H9 (cell line): Measurements from ENCODE around the gene SS18L1. TPM values are rescaled to one million over a fixed set of nuclear protein-coding genes. Genes with fewer than 3 reads are reported as not detected.

Experiments used
- DNase-seq: peaks from one replicate; pipeline ENCODE4 v3.0.0-alpha.2; 2017
- H2AFZ ChIP-seq: one replicate; pipeline ENCODE4 v1.6.1; 2013; ENCODE audit warnings: mild to moderate bottlenecking, low read length, control low read depth, moderate library complexity
- H2AK5ac ChIP-seq: 2 replicates; pipeline ENCODE4 v1.6.1; 2013; ENCODE audit warnings: low read length, control low read depth, mixed read lengths; ENCODE audit not compliant: insufficient read length
- H2BK120ac ChIP-seq: one replicate; pipeline ENCODE4 v1.6.1; 2013; ENCODE audit warnings: low read depth, mild to moderate bottlenecking, low read length, control low read depth, inconsistent platforms; ENCODE audit not compliant: poor library complexity, severe bottlenecking
- H2BK12ac ChIP-seq: 2 replicates; pipeline ENCODE4 v1.6.1; 2013; ENCODE audit warnings: low read length, control low read depth, mixed read lengths, low read depth; ENCODE audit not compliant: insufficient read length
- H2BK15ac ChIP-seq: 2 replicates; pipeline ENCODE4 v1.6.1; 2013; ENCODE audit warnings: low read depth, low read length, control low read depth
- H2BK20ac ChIP-seq: one replicate; pipeline ENCODE4 v1.6.1; 2013; ENCODE audit warnings: low read depth, mild to moderate bottlenecking, low read length, control low read depth, inconsistent platforms; ENCODE audit not compliant: poor library complexity, severe bottlenecking
- H2BK5ac ChIP-seq: 2 replicates; pipeline ENCODE4 v1.6.1; 2013; ENCODE audit warnings: low read length, control low read depth, mixed read lengths; ENCODE audit not compliant: insufficient read length
- H3K14ac ChIP-seq: 2 replicates; pipeline ENCODE4 v1.6.1; 2013; ENCODE audit warnings: low read length, control low read depth; ENCODE audit not compliant: insufficient read depth
- H3K18ac ChIP-seq: 2 replicates; pipeline ENCODE4 v1.6.1; 2013; ENCODE audit warnings: low read depth, mild to moderate bottlenecking, mixed read lengths, low read length, control low read depth; ENCODE audit not compliant: insufficient read length
- H3K23ac ChIP-seq: 2 replicates; pipeline ENCODE4 v1.6.1; 2013; ENCODE audit warnings: low read length, control low read depth, mixed read lengths, low read depth; ENCODE audit not compliant: insufficient read length
- H3K23me2 ChIP-seq: 2 replicates; pipeline ENCODE4 v1.6.1; 2013; ENCODE audit warnings: low read depth, mild to moderate bottlenecking, mixed read lengths, low read length, control low read depth; ENCODE audit not compliant: insufficient read length, poor library complexity, severe bottlenecking
- H3K27ac ChIP-seq: 2 replicates; pipeline ENCODE4 v1.5.1; 2013; ENCODE audit warnings: low read length, control low read depth, mixed read lengths, low read depth; ENCODE audit not compliant: insufficient read length
- H3K27me3 ChIP-seq: 2 replicates; pipeline ENCODE4 v1.6.1; 2013; ENCODE audit warnings: low read length, control low read depth, inconsistent platforms; ENCODE audit not compliant: insufficient read depth
- H3K4ac ChIP-seq: 2 replicates; pipeline ENCODE4 v1.6.1; 2013; ENCODE audit warnings: low read depth, mild to moderate bottlenecking, control low read depth, inconsistent platforms, low read length, moderate library complexity
- H3K4me1 ChIP-seq: 2 replicates; pipeline ENCODE4 v1.6.1; 2013; ENCODE audit warnings: low read length, control low read depth, inconsistent platforms; ENCODE audit not compliant: insufficient read depth
- H3K4me2 ChIP-seq: 2 replicates; pipeline ENCODE4 v1.6.1; 2013; ENCODE audit warnings: low read length, control low read depth, mixed read lengths; ENCODE audit not compliant: insufficient read length, insufficient read depth
- H3K56ac ChIP-seq: 2 replicates; pipeline ENCODE4 v1.6.1; 2013; ENCODE audit warnings: low read depth, mild to moderate bottlenecking, mixed read lengths, low read length, control low read depth; ENCODE audit not compliant: insufficient read length
- H3K79me1 ChIP-seq: 2 replicates; pipeline ENCODE4 v1.6.1; 2013; ENCODE audit warnings: low read depth, mild to moderate bottlenecking, moderate library complexity, low read length, control low read depth, inconsistent platforms; ENCODE audit not compliant: insufficient read depth, poor library complexity, severe bottlenecking
- H3K79me2 ChIP-seq: 2 replicates; pipeline ENCODE4 v1.6.1; 2013; ENCODE audit warnings: low read length, control low read depth, inconsistent platforms; ENCODE audit not compliant: insufficient read depth
- H3K9ac ChIP-seq: 2 replicates; pipeline ENCODE4 v1.6.1; 2013; ENCODE audit warnings: low read length, control low read depth, mixed read lengths; ENCODE audit not compliant: insufficient read length; ENCODE audit errors: extremely low read depth
- H3K9me3 ChIP-seq: one replicate; pipeline ENCODE4 v1.6.1; 2013; ENCODE audit warnings: low read depth, low read length, inconsistent platforms; ENCODE audit not compliant: control insufficient read depth
- H3T11ph ChIP-seq: one replicate; pipeline ENCODE4 v1.6.1; 2013; ENCODE audit warnings: mild to moderate bottlenecking, low read length, control low read depth, inconsistent platforms
- H4K20me1 ChIP-seq: one replicate; pipeline ENCODE4 v1.6.1; 2013; ENCODE audit not compliant: control insufficient read depth, insufficient read length, insufficient read depth
- H4K5ac ChIP-seq: 2 replicates; pipeline ENCODE4 v1.6.1; 2013; ENCODE audit warnings: low read depth, mild to moderate bottlenecking, mixed read lengths, low read length, control low read depth; ENCODE audit not compliant: insufficient read length
- H4K8ac ChIP-seq: replicated peaks from 2 replicates; pipeline ENCODE4 v1.6.1; 2013; ENCODE audit warnings: low read length, control low read depth, mixed read lengths, low read depth; ENCODE audit not compliant: insufficient read length
- H4K91ac ChIP-seq: 2 replicates; pipeline ENCODE4 v1.6.1; 2013; ENCODE audit warnings: low read depth, mild to moderate bottlenecking, moderate library complexity, mixed read lengths, low read length, control low read depth; ENCODE audit not compliant: insufficient read length
- H3K27ac Mint-ChIP-seq, 3 experiments: 2 replicates in 2 of 3; 3 replicates in 1 of 3; pipeline ENCODE4 v1.8.0; 2020 to 2021; ENCODE audit warnings: mixed read lengths in 3 of 3, mild to moderate bottlenecking in 1 of 3, moderate library complexity in 1 of 3
- H3K27me3 Mint-ChIP-seq: 2 replicates; pipeline ENCODE4 v1.8.0; 2021; ENCODE audit warnings: low read depth, mild to moderate bottlenecking, moderate library complexity, mixed read lengths
- H3K36me3 Mint-ChIP-seq, 3 experiments: 2 replicates in 2 of 3; 3 replicates in 1 of 3; pipeline ENCODE4 v1.8.0; 2020 to 2021; ENCODE audit warnings: low read depth in 3 of 3, mixed read lengths in 3 of 3; ENCODE audit not compliant: insufficient read depth in 1 of 3
- H3K4me1 Mint-ChIP-seq, 2 experiments: 2 replicates each; pipeline ENCODE4 v1.8.0; 2020; ENCODE audit warnings: mixed read lengths in 2 of 2
- H3K4me3 Mint-ChIP-seq, 2 experiments: 2 replicates in 1 of 2; 3 replicates in 1 of 2; pipeline ENCODE4 v1.8.0; 2020 to 2021; ENCODE audit warnings: mild to moderate bottlenecking in 2 of 2, mixed read lengths in 2 of 2, moderate library complexity in 1 of 2
- H3K9me3 Mint-ChIP-seq, 2 experiments: 2 replicates in 1 of 2; 3 replicates in 1 of 2; pipeline ENCODE4 v1.8.0; 2020; ENCODE audit warnings: mild to moderate bottlenecking in 2 of 2, mixed read lengths in 2 of 2, moderate library complexity in 1 of 2
- CTCF ChIP-seq: fragments of 200-600 bp; sonication (generic); conservative IDR thresholded peaks from 3 replicates; pipeline ENCODE4 v1.8.0; 2021; ENCODE audit warnings: antibody characterized with exemption, mild to moderate bottlenecking
- WGBS: extraction: QIAGEN DNeasy Blood & Tissue Kit; methylation state at CpG from one replicate; pipeline ENCODE4 v1.1.7; 2013; ENCODE audit warnings: missing lambda C conversion rate, low lambda C conversion rate, mixed read lengths; ENCODE audit not compliant: insufficient read length; ENCODE audit errors: extremely low coverage; 5-methylcytosine and 5-hydroxymethylcytosine counted together
- total RNA-seq: library from RNA; stranded (reverse); gene quantifications from 2 replicates; pipeline ENCODE4 v1.2.1, GENCODE V29; 2021

SS18L1 gene
- total RNA-seq, 1 experiment from 2014 or later = 22.2 TPM

GRCh38 chr20:62126141-62126540, 17.4 kb upstream of the SS18L1 start:
- DNase-seq = no peak
- no CpG with 5 or more reads among the region's 20 CpGs for WGBS
- no peak overlapping the region for H2BK20ac ChIP-seq

More at GRCh38 chr20:62126141-62126540, 17.4 kb upstream of the SS18L1 start:
- Mint-ChIP-seq H3K27me3 (no peaks in the 10 kb centered on the region; the same call in 1 of the 2 replicates), H3K4me3 (no peak overlapping the region), H3K36me3 (peaks cover 59 to 76% (median 72%) of the 10 kb centered on the region in 3 experiments), H3K4me1 (peaks cover 14 to 15% of the 10 kb centered on the region in 2 experiments), H3K27ac (no peak overlapping the region; a peak in 1 of 7 replicates), H3K9me3 (no peaks in the 10 kb centered on the region)
- Histone ChIP-seq H2BK120ac (no peak overlapping the region), H3K9ac (no peak overlapping the region), H4K8ac (no peak overlapping the region), H4K20me1 (peaks cover 3% of the 10 kb centered on the region), H3K27me3 (no peaks in the 10 kb centered on the region), H3K14ac (no peak overlapping the region), H3K79me2 (peaks cover 9% of the 10 kb centered on the region; the same call in 1 of the 2 replicates), H3K56ac (no peak overlapping the region), H2BK12ac (no peak overlapping the region), H3K4me1 (no peaks in the 10 kb centered on the region), H3K27ac (no peak overlapping the region), H3K4ac (no peak overlapping the region), H2BK5ac (no peak overlapping the region), H3K4me2 (no peak overlapping the region), H4K5ac (no peak overlapping the region), H3K18ac (no peak overlapping the region), H2BK15ac (no peak overlapping the region), H3K79me1 (peaks cover 17% of the 10 kb centered on the region), H3T11ph (no peak overlapping the region), H3K23me2 (peaks cover 4% of the 10 kb centered on the region), H2AFZ (no peak overlapping the region), H3K9me3 (no peaks in the 10 kb centered on the region), H2AK5ac (no peak overlapping the region), H3K23ac (no peak overlapping the region), H4K91ac (no peak overlapping the region)
- no peak for TF ChIP-seq CTCF
